ENCODE data around the gene NEK8. TPM values are rescaled to one million over a fixed set of nuclear protein-coding genes. Genes with fewer than 3 reads are reported as not detected.

Gene NEK8
- total and polyA plus RNA-seq, 9 of the 15 experiments (the other 6 are each of a cell fraction or from before 2014, with no cell fraction given), result 0.98 to 16.6 (median 4.6) TPM

DNA sequence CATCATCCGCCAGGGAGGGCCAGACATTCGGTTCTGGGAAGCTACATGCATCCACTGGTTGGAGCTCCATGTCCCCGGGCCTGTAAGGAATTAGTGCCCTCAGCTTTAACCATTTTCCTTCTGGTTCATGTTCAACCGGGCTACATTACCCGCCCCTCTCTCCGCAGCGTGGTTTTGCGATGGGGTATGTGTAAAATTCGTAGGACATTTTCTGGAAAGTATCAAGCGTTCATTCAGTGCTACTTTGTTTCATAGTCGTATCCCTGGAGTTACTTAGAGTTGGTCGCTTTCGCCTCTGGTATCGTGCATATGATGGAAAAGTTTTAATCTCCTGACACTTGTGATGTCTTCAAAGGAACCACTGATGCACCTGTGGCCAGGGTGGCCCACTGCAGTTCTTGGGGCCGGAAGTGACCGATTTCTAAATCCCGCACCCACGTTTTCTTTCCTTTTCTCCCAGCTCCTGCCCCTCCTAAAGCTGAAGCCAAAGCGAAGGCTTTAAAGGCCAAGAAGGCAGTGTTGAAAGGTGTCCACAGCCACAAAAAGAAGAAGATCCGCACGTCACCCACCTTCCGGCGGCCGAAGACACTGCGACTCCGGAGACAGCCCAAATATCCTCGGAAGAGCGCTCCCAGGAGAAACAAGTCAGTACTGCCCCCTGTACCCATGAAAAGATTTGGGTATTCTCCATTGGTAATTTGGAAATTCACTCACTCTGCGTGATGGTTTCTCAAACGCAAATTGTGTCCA lies 8.2 kb upstream of the NEK8 start (continued):
- TF ChIP-seq, protein P1, sequence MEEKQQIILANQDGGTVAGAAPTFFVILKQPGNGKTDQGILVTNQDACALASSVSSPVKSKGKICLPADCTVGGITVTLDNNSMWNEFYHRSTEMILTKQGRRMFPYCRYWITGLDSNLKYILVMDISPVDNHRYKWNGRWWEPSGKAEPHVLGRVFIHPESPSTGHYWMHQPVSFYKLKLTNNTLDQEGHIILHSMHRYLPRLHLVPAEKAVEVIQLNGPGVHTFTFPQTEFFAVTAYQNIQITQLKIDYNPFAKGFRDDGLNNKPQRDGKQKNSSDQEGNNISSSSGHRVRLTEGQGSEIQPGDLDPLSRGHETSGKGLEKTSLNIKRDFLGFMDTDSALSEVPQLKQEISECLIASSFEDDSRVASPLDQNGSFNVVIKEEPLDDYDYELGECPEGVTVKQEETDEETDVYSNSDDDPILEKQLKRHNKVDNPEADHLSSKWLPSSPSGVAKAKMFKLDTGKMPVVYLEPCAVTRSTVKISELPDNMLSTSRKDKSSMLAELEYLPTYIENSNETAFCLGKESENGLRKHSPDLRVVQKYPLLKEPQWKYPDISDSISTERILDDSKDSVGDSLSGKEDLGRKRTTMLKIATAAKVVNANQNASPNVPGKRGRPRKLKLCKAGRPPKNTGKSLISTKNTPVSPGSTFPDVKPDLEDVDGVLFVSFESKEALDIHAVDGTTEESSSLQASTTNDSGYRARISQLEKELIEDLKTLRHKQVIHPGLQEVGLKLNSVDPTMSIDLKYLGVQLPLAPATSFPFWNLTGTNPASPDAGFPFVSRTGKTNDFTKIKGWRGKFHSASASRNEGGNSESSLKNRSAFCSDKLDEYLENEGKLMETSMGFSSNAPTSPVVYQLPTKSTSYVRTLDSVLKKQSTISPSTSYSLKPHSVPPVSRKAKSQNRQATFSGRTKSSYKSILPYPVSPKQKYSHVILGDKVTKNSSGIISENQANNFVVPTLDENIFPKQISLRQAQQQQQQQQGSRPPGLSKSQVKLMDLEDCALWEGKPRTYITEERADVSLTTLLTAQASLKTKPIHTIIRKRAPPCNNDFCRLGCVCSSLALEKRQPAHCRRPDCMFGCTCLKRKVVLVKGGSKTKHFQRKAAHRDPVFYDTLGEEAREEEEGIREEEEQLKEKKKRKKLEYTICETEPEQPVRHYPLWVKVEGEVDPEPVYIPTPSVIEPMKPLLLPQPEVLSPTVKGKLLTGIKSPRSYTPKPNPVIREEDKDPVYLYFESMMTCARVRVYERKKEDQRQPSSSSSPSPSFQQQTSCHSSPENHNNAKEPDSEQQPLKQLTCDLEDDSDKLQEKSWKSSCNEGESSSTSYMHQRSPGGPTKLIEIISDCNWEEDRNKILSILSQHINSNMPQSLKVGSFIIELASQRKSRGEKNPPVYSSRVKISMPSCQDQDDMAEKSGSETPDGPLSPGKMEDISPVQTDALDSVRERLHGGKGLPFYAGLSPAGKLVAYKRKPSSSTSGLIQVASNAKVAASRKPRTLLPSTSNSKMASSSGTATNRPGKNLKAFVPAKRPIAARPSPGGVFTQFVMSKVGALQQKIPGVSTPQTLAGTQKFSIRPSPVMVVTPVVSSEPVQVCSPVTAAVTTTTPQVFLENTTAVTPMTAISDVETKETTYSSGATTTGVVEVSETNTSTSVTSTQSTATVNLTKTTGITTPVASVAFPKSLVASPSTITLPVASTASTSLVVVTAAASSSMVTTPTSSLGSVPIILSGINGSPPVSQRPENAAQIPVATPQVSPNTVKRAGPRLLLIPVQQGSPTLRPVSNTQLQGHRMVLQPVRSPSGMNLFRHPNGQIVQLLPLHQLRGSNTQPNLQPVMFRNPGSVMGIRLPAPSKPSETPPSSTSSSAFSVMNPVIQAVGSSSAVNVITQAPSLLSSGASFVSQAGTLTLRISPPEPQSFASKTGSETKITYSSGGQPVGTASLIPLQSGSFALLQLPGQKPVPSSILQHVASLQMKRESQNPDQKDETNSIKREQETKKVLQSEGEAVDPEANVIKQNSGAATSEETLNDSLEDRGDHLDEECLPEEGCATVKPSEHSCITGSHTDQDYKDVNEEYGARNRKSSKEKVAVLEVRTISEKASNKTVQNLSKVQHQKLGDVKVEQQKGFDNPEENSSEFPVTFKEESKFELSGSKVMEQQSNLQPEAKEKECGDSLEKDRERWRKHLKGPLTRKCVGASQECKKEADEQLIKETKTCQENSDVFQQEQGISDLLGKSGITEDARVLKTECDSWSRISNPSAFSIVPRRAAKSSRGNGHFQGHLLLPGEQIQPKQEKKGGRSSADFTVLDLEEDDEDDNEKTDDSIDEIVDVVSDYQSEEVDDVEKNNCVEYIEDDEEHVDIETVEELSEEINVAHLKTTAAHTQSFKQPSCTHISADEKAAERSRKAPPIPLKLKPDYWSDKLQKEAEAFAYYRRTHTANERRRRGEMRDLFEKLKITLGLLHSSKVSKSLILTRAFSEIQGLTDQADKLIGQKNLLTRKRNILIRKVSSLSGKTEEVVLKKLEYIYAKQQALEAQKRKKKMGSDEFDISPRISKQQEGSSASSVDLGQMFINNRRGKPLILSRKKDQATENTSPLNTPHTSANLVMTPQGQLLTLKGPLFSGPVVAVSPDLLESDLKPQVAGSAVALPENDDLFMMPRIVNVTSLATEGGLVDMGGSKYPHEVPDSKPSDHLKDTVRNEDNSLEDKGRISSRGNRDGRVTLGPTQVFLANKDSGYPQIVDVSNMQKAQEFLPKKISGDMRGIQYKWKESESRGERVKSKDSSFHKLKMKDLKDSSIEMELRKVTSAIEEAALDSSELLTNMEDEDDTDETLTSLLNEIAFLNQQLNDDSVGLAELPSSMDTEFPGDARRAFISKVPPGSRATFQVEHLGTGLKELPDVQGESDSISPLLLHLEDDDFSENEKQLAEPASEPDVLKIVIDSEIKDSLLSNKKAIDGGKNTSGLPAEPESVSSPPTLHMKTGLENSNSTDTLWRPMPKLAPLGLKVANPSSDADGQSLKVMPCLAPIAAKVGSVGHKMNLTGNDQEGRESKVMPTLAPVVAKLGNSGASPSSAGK (IDR thresholded peaks at IDR 0.05), result no peak
- TF ChIP-seq ASH1L (IDR thresholded peaks at IDR 0.05; ENCODE audit: borderline replicate concordance, low read depth, partially characterized antibody) (no peak), SRSF3 (IDR thresholded peaks at IDR 0.05; ENCODE audit: insufficient read depth, low read length) (peak; percentile 17; the same call in 1 of the 2 replicates), JUNB (CRISPR knock-in tag; conservative IDR thresholded peaks at IDR 0.05) (no peak), TRIM24 (IDR thresholded peaks at IDR 0.05) (0 out of 4 replicates have a peak, but pooled peaks of 1 of the 2 experiments have one; percentile 1), PRPF4 (IDR thresholded peaks at IDR 0.05; ENCODE audit: insufficient read depth, low read depth, low read length, poor library complexity, severe bottlenecking) (no peak), TARDBP (IDR thresholded peaks at IDR 0.05) (0 out of 2 replicates have a peak, but pooled peaks have one; percentile 77), ETV6 (IDR thresholded peaks at IDR 0.05; ENCODE audit: borderline replicate concordance in 1 of 2, low read depth in 2 of 2, low read length in 1 of 2) (no peak), ETV6 (CRISPR knock-in tag; IDR thresholded peaks at IDR 0.05; ENCODE audit: borderline replicate concordance) (no peak), MCM2 (IDR thresholded peaks at IDR 0.05; ENCODE audit: low read depth) (no peak)
- TF ChIP-seq, protein P2, sequence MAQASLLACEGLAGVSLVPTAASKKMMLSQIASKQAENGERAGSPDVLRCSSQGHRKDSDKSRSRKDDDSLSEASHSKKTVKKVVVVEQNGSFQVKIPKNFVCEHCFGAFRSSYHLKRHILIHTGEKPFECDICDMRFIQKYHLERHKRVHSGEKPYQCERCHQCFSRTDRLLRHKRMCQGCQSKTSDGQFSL (CRISPR knock-in tag; IDR thresholded peaks at IDR 0.05), result no peak
- TF ChIP-seq, protein P2 (tag; IDR thresholded peaks at IDR 0.05), result peak in 1 of 2 experiments; percentile 8; a peak in 1 of 4 replicates
- TF ChIP-seq, protein P3, sequence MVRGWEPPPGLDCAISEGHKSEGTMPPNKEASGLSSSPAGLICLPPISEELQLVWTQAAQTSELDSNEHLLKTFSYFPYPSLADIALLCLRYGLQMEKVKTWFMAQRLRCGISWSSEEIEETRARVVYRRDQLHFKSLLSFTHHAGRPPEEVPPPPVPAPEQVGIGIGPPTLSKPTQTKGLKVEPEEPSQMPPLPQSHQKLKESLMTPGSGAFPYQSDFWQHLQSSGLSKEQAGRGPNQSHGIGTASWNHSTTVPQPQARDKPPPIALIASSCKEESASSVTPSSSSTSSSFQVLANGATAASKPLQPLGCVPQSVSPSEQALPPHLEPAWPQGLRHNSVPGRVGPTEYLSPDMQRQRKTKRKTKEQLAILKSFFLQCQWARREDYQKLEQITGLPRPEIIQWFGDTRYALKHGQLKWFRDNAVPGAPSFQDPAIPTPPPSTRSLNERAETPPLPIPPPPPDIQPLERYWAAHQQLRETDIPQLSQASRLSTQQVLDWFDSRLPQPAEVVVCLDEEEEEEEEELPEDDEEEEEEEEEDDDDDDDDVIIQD (CRISPR knock-in tag; IDR thresholded peaks at IDR 0.05), result no peak

All from K562 (cell line).